ENCODE measurements around the gene CPNE2. TPM values are rescaled to one million over a fixed set of nuclear protein-coding genes. Genes with fewer than 3 reads are reported as not detected.

CPNE2 gene
- total and polyA plus RNA-seq, 10 of the 15 experiments (the other 5 are each of a cell fraction or from before 2014, with no cell fraction given) = 3.1 to 22.1 (median 9.9) TPM

DNA sequence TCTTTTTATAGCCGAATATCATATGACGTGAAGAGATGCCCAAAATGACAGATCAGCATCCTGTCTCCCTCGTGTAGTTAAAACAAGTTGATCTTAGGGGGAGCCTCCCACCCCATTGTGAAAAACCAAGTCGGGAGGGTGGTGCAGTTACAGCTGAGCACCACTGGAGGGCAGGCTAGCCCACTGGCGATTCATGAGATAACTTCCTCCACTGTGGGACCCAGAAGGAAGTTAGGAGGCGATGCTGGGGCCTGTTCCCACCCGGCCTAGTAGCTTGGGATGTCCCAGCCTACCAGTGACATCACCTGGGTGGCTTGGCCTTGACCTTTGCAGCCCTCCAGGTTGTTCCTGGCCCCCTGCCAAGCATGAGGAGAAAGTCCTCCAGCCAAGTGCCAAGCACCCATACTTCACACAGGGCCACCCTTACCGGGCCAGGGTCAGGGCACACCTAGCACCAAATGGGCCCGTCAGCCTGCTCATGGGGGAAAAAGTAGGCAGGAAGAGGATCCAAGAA lies 8.1 kb upstream of the CPNE2 start:
- Histone ChIP-seq H2AFZ (ENCODE audit: control insufficient read depth, low read depth, low read length) (peak overlapping the region; percentile 62), H3K36me3 (ENCODE audit: control insufficient read depth in 2 of 2, insufficient read depth in 2 of 2, low read length in 1 of 2) (peaks cover 0 to 3% of the 10 kb centered on the region in 2 experiments; a peak in 3 of 4 replicates), H3K9me3 (replicated peaks; ENCODE audit: control insufficient read depth, insufficient read depth, low read length) (no peaks in the 10 kb centered on the region), H4K20me1 (ENCODE audit: control insufficient read depth, insufficient read depth) (no peaks in the 10 kb centered on the region), H3K27ac (ENCODE audit: control insufficient read depth, insufficient read depth) (no peak overlapping the region), H3K4me1 (ENCODE audit: control insufficient read depth, insufficient read depth, low read length) (no peaks in the 10 kb centered on the region), H3K27me3 (replicated peaks in 1 of 2; ENCODE audit: control insufficient read depth in 2 of 2, insufficient read depth in 2 of 2, low read length in 1 of 2) (no peaks in the 10 kb centered on the region), H3K4me3 (no peak overlapping the region), H3K79me2 (ENCODE audit: control insufficient read depth, insufficient read depth, low read length) (no peaks in the 10 kb centered on the region), H3K9ac (ENCODE audit: control insufficient read depth, insufficient read depth, low read length) (no peak overlapping the region), H3K4me2 (ENCODE audit: control insufficient read depth, insufficient read depth) (no peak overlapping the region)
- WGBS (ENCODE audit: insufficient coverage, insufficient replicate concordance, low lambda C conversion rate, missing lambda C conversion rate) = 18% methylated on average over 9 of the region's 9 CpGs
- ATAC-seq = peak; percentile 89
- CTCF ChIA-PET = interaction anchor here (0.6 to 6.0 kb wide), 38 partner anchors 9 to 340 kb away, joined by 3 to 40 read pairs (median 4); partner anchors contain the start of genes CPNE2, PSME3IP1 and RSPRY1
- SMC1A ChIA-PET (ENCODE audit: uncharacterized antibody, unreplicated experiment) = interaction anchor here (0.8 to 2.2 kb wide), 14 partner anchors 9 to 333 kb away, joined by 3 to 8 read pairs (median 3); no protein-coding TSS in a partner anchor
- FAIRE-seq = no peak
- intact Hi-C loops (cut with micrococcal nuclease; ENCODE audit: unreplicated experiment) (loop anchor here (1.0 to 2.0 kb wide), 3 partner anchors 84 to 216 kb away; no protein-coding TSS in a partner anchor), in situ Hi-C loops (cut with MboI) (no loop called here)
- RAD21 ChIA-PET (ENCODE audit: unreplicated experiment) = interaction anchor here (0.7 to 1.6 kb wide), 9 partner anchors 17 to 435 kb away, joined by 3 to 7 read pairs (median 3); no protein-coding TSS in a partner anchor
- DNase-seq (ENCODE audit: low read depth, low spot score) = peak; percentile 25
- BruUV-seq (replicated peaks) = no TSS peak
- POLR2A ChIA-PET = interaction anchor here (0.7 to 1.6 kb wide), 5 partner anchors 9 to 208 kb away, joined by 3 to 7 read pairs (median 4); partner anchors contain the start of gene CPNE2
- TF ChIP-seq TCF7 (IDR thresholded peaks at IDR 0.05; ENCODE audit: borderline replicate concordance) (no peak), SMAD5 (IDR thresholded peaks at IDR 0.05; ENCODE audit: low read depth) (0 out of 2 replicates have a peak, but pooled peaks have one; percentile 27), NFIC (IDR thresholded peaks at IDR 0.05; ENCODE audit: low read depth, low read length) (no peak), CHD2 (IDR thresholded peaks at IDR 0.05; ENCODE audit: borderline replicate concordance, low read depth, low read length) (peak; percentile 13; the same call in 1 of the 2 replicates), TBL1XR1 (IDR thresholded peaks at IDR 0.05; ENCODE audit: low read depth, low read length) (no peak), POLR2AphosphoS5 (IDR thresholded peaks at IDR 0.05; ENCODE audit: low read length) (no peak), IKZF1 (conservative IDR thresholded peaks at IDR 0.05) (peak; percentile 50; the same call in 1 of the 2 replicates), RAD21 (IDR thresholded peaks at IDR 0.05; ENCODE audit: insufficient read depth, low read depth, low read length) (peak; percentile 95), EED (IDR thresholded peaks at IDR 0.05; ENCODE audit: low read depth) (no peak)
- TF ChIP-seq, protein P1, sequence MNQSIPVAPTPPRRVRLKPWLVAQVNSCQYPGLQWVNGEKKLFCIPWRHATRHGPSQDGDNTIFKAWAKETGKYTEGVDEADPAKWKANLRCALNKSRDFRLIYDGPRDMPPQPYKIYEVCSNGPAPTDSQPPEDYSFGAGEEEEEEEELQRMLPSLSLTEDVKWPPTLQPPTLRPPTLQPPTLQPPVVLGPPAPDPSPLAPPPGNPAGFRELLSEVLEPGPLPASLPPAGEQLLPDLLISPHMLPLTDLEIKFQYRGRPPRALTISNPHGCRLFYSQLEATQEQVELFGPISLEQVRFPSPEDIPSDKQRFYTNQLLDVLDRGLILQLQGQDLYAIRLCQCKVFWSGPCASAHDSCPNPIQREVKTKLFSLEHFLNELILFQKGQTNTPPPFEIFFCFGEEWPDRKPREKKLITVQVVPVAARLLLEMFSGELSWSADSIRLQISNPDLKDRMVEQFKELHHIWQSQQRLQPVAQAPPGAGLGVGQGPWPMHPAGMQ (IDR thresholded peaks at IDR 0.05; ENCODE audit: borderline replicate concordance) = no peak
- TF ChIP-seq, protein P2, sequence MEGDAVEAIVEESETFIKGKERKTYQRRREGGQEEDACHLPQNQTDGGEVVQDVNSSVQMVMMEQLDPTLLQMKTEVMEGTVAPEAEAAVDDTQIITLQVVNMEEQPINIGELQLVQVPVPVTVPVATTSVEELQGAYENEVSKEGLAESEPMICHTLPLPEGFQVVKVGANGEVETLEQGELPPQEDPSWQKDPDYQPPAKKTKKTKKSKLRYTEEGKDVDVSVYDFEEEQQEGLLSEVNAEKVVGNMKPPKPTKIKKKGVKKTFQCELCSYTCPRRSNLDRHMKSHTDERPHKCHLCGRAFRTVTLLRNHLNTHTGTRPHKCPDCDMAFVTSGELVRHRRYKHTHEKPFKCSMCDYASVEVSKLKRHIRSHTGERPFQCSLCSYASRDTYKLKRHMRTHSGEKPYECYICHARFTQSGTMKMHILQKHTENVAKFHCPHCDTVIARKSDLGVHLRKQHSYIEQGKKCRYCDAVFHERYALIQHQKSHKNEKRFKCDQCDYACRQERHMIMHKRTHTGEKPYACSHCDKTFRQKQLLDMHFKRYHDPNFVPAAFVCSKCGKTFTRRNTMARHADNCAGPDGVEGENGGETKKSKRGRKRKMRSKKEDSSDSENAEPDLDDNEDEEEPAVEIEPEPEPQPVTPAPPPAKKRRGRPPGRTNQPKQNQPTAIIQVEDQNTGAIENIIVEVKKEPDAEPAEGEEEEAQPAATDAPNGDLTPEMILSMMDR (IDR thresholded peaks at IDR 0.05 in 2 of 3, conservative IDR thresholded peaks at IDR 0.05 in 1 of 3; ENCODE audit: control insufficient read depth in 2 of 3, extremely low read depth in 1 of 3, insufficient read depth in 1 of 3, low read depth in 3 of 3, low read length in 3 of 3) = peak; percentile 95 to 100 (median 98)
- TF ChIP-seq, protein P3, sequence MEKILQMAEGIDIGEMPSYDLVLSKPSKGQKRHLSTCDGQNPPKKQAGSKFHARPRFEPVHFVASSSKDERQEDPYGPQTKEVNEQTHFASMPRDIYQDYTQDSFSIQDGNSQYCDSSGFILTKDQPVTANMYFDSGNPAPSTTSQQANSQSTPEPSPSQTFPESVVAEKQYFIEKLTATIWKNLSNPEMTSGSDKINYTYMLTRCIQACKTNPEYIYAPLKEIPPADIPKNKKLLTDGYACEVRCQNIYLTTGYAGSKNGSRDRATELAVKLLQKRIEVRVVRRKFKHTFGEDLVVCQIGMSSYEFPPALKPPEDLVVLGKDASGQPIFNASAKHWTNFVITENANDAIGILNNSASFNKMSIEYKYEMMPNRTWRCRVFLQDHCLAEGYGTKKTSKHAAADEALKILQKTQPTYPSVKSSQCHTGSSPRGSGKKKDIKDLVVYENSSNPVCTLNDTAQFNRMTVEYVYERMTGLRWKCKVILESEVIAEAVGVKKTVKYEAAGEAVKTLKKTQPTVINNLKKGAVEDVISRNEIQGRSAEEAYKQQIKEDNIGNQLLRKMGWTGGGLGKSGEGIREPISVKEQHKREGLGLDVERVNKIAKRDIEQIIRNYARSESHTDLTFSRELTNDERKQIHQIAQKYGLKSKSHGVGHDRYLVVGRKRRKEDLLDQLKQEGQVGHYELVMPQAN (conservative IDR thresholded peaks at IDR 0.05) = no peak
- TF ChIP-seq, protein P4, sequence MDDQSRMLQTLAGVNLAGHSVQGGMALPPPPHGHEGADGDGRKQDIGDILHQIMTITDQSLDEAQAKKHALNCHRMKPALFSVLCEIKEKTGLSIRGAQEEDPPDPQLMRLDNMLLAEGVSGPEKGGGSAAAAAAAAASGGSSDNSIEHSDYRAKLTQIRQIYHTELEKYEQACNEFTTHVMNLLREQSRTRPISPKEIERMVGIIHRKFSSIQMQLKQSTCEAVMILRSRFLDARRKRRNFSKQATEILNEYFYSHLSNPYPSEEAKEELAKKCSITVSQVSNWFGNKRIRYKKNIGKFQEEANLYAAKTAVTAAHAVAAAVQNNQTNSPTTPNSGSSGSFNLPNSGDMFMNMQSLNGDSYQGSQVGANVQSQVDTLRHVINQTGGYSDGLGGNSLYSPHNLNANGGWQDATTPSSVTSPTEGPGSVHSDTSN (IDR thresholded peaks at IDR 0.05; ENCODE audit: insufficient replicate concordance, low read depth, low read length) = no peak
